Measurements from ENCODE around the gene LCLAT1. TPM values are rescaled to one million over a fixed set of nuclear protein-coding genes. Genes with fewer than 3 reads are reported as not detected.

Gene LCLAT1
- total RNA-seq, 1 experiment from 2014 or later = 32.9 TPM

DNA sequence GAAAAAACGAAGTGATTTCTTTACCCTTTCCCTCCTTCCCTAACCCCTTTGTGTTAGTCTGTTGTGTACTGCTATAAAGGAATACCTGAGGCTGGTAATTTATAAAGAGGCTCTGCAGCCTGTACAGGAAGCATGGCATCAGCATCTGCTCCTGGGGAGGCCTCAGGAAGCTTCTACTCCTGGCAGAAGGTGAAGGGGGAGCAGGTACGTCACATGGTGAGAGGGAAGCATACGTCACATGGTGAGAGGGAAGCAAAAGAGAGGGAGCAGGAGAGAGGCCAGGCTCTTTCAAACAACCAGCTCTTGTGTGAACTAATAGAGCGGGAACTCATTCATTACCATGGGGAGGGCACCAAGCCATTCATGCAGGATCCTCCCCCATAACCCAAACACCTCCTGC, 234.0 kb downstream of the LCLAT1 start:
- H3K27me3 Mint-ChIP-seq (ENCODE audit: low read depth) = no peaks in the 10 kb centered on the region; the same call in 1 of the 2 replicates
- no peaks in the 10 kb centered on the region for H3K9me3 Mint-ChIP-seq
- Histone ChIP-seq H3K9ac (ENCODE audit: extremely low read depth, insufficient read length, low read length) (no peak overlapping the region), H3K9me3 (ENCODE audit: control insufficient read depth, low read depth, low read length) (no peaks in the 10 kb centered on the region), H2BK120ac (ENCODE audit: low read depth, low read length, poor library complexity, severe bottlenecking) (no peak overlapping the region), H2AK5ac (ENCODE audit: insufficient read length, low read length) (no peak overlapping the region), H3T11ph (ENCODE audit: low read length) (no peak overlapping the region), H3K56ac (ENCODE audit: insufficient read length, low read depth, low read length) (no peak overlapping the region), H3K4me2 (ENCODE audit: insufficient read depth, insufficient read length, low read length) (no peak overlapping the region), H4K5ac (ENCODE audit: insufficient read length, low read depth, low read length) (no peak overlapping the region), H2BK15ac (ENCODE audit: low read depth, low read length) (no peak overlapping the region), H3K79me2 (ENCODE audit: insufficient read depth, low read length) (no peaks in the 10 kb centered on the region), H3K4me1 (ENCODE audit: insufficient read depth, low read length) (no peaks in the 10 kb centered on the region), H3K79me1 (ENCODE audit: insufficient read depth, low read depth, low read length, poor library complexity, severe bottlenecking) (no peaks in the 10 kb centered on the region), H4K91ac (ENCODE audit: insufficient read length, low read depth, low read length) (no peak overlapping the region), H2AFZ (ENCODE audit: low read length) (no peak overlapping the region), H3K27ac (ENCODE audit: insufficient read length, low read depth, low read length) (no peak overlapping the region), H4K8ac (replicated peaks; ENCODE audit: insufficient read length, low read depth, low read length) (no peak overlapping the region), H2BK5ac (ENCODE audit: insufficient read length, low read length) (no peak overlapping the region), H3K23ac (ENCODE audit: insufficient read length, low read depth, low read length) (no peak overlapping the region), H4K20me1 (ENCODE audit: control insufficient read depth, insufficient read depth, insufficient read length) (no peaks in the 10 kb centered on the region), H3K27me3 (ENCODE audit: insufficient read depth, low read length) (no peaks in the 10 kb centered on the region; the same call in 1 of the 2 replicates), H3K14ac (ENCODE audit: insufficient read depth, low read length) (no peak overlapping the region), H3K23me2 (ENCODE audit: insufficient read length, low read depth, low read length, poor library complexity, severe bottlenecking) (no peaks in the 10 kb centered on the region), H3K4ac (ENCODE audit: low read depth, low read length) (no peak overlapping the region), H2BK20ac (ENCODE audit: low read depth, low read length, poor library complexity, severe bottlenecking) (no peak overlapping the region), H3K18ac (ENCODE audit: insufficient read length, low read depth, low read length) (no peak overlapping the region), H2BK12ac (ENCODE audit: insufficient read length, low read depth, low read length) (no peak overlapping the region)
- H3K36me3 Mint-ChIP-seq (ENCODE audit: insufficient read depth in 1 of 3, low read depth in 3 of 3) = no peaks in the 10 kb centered on the region; a peak in 1 of 7 replicates
- H3K4me3 Mint-ChIP-seq = no peak overlapping the region
- H3K4me1 Mint-ChIP-seq = peaks cover 0 to 2% of the 10 kb centered on the region in 2 experiments; a peak in 3 of 4 replicates
- no CpG with 5 or more reads among the region's 4 CpGs for WGBS (ENCODE audit: extremely low coverage, insufficient read length, low lambda C conversion rate)
- DNase-seq = no peak
- TF ChIP-seq, protein P1, sequence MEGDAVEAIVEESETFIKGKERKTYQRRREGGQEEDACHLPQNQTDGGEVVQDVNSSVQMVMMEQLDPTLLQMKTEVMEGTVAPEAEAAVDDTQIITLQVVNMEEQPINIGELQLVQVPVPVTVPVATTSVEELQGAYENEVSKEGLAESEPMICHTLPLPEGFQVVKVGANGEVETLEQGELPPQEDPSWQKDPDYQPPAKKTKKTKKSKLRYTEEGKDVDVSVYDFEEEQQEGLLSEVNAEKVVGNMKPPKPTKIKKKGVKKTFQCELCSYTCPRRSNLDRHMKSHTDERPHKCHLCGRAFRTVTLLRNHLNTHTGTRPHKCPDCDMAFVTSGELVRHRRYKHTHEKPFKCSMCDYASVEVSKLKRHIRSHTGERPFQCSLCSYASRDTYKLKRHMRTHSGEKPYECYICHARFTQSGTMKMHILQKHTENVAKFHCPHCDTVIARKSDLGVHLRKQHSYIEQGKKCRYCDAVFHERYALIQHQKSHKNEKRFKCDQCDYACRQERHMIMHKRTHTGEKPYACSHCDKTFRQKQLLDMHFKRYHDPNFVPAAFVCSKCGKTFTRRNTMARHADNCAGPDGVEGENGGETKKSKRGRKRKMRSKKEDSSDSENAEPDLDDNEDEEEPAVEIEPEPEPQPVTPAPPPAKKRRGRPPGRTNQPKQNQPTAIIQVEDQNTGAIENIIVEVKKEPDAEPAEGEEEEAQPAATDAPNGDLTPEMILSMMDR (conservative IDR thresholded peaks at IDR 0.05) = no peak
- H3K27ac Mint-ChIP-seq = peak overlapping the region in 2 of 3 experiments; percentile 51 to 84; a peak in 2 of 7 replicates

All from H9 (cell line).